K562 (cell line): ENCODE results near the gene RETSAT. TPM values are rescaled to one million over a fixed set of nuclear protein-coding genes. Genes with fewer than 3 reads are reported as not detected.
A peak's percentile ranks its signal among the peaks of the same experiment; 100 is the strongest.

Source experiments
- ADNP ChIP-seq: fragments of 200-800 bp; sonication (Bioruptor generic); IDR thresholded peaks from 2 replicates; pipeline ENCODE4 v1.6.1; 2016; ENCODE audit warnings: missing genetic modification characterization, missing compliant biosample characterization
- ARID1B ChIP-seq: fragments of 450-650 bp; IDR thresholded peaks from 2 replicates; pipeline ENCODE4 v1.6.1; 2016; ENCODE audit warnings: antibody characterized with exemption, mild to moderate bottlenecking, inconsistent platforms
- CBFA2T2 ChIP-seq: fragments of 450-650 bp; conservative IDR thresholded peaks from 2 replicates; pipeline ENCODE4 v1.6.1; 2017; ENCODE audit warnings: mild to moderate bottlenecking
- CREM ChIP-seq: IDR thresholded peaks from 2 replicates; pipeline ENCODE4 v1.6.1; 2014; ENCODE audit warnings: antibody characterized with exemption, low read depth
- FOXM1 ChIP-seq, 2 experiments: fragments of 450-650 bp in 1 of 2; sonication (generic) in 1 of 2; formaldehyde crosslinking in 1 of 2; IDR thresholded peaks; 2 replicates each; pipeline versions ENCODE4 v1.6.1 to v1.9.0; 2017 to 2022; ENCODE audit warnings: low read depth in 2 of 2, mild to moderate bottlenecking in 2 of 2, missing genetic modification reagents in 1 of 2, moderate library complexity in 1 of 2
- GATAD2A ChIP-seq: fragments of 450-650 bp; IDR thresholded peaks from 2 replicates; pipeline ENCODE4 v1.6.1; 2017
- HIVEP1 ChIP-seq: fragments of 250-450 bp; sonication (Bioruptor Pico); IDR thresholded peaks from 2 replicates; pipeline ENCODE4 v1.4.0; 2020; ENCODE audit warnings: mild to moderate bottlenecking
- ILK ChIP-seq: fragments of 450-650 bp; IDR thresholded peaks from 2 replicates; pipeline ENCODE4 v1.6.1; 2016; ENCODE audit warnings: missing genetic modification characterization, low read depth, mild to moderate bottlenecking, missing compliant biosample characterization, moderate library complexity, borderline replicate concordance
- KDM1A ChIP-seq, 2 experiments: fragments of 450-650 bp; IDR thresholded peaks; 2 replicates each; pipeline ENCODE4 v1.6.1; 2016; ENCODE audit warnings: mild to moderate bottlenecking in 2 of 2
- KHSRP ChIP-seq: fragments of 450-650 bp; IDR thresholded peaks from 2 replicates; pipeline ENCODE4 v1.6.1; 2017
- LEF1 ChIP-seq: fragments of 450-650 bp; IDR thresholded peaks from 2 replicates; pipeline ENCODE4 v1.6.1; 2016; ENCODE audit warnings: mild to moderate bottlenecking
- NCOA1 ChIP-seq: fragments of 450-650 bp; IDR thresholded peaks from 2 replicates; pipeline ENCODE4 v1.6.1; 2016; ENCODE audit warnings: low read depth
- SMARCA4 ChIP-seq: fragments of 450-650 bp; IDR thresholded peaks from 2 replicates; pipeline ENCODE4 v1.6.1; 2016
- SMARCA5 ChIP-seq: fragments of 450-650 bp; IDR thresholded peaks from 2 replicates; pipeline ENCODE4 v1.6.1; 2016
- TAL1 ChIP-seq: fragments of 450-650 bp; IDR thresholded peaks from 2 replicates; pipeline ENCODE4 v1.6.1; 2016; ENCODE audit warnings: mild to moderate bottlenecking
- TRIM28 ChIP-seq: fragments of 450-650 bp; IDR thresholded peaks from 2 replicates; pipeline ENCODE4 v1.6.1; 2017
- ZEB2 ChIP-seq: fragments of 450-650 bp; IDR thresholded peaks from 2 replicates; pipeline ENCODE4 v1.6.1; 2016
- polyA plus RNA-seq, 8 experiments: library from polyadenylated mRNA; depleted of rRNA in 4 of 8; stranded (reverse) in 5 of 8; unstranded in 3 of 8; fragments of >200 nt; fragmentation: Nextera tagmentation in 2 of 8; fragmentation: Illumina TruSeq in 1 of 8; extraction: Ambion mirVana in 2 of 8; extraction: Trizol in 1 of 8; gene quantifications; 2 replicates each; pipeline versions ENCODE4 v1.2.1 to v1.2.3, GENCODE V29; 2011 to 2014; ENCODE audit warnings: inconsistent platforms in 1 of 8, missing spikeins in 1 of 8
- total RNA-seq, 7 experiments: library from RNA; depleted of rRNA in 6 of 7; stranded (reverse); fragments of >200 nt in 6 of 7; fragmentation: Illumina TruSeq in 2 of 7; extraction: Trizol in 2 of 7; gene quantifications; 2 replicates each; pipeline versions ENCODE4 v1.2.1 to v1.2.3, GENCODE V29; 2011 to 2021; ENCODE audit warnings: low replicate concordance in 1 of 7
- TF ChIP-seq, protein P1 (sequence below), 2 experiments: fragments of 450-650 bp; IDR thresholded peaks; 2 replicates each; pipeline ENCODE4 v1.6.1; 2016; ENCODE audit warnings: mild to moderate bottlenecking in 2 of 2, borderline replicate concordance in 1 of 2, low read depth in 1 of 2, moderate library complexity in 1 of 2
- TF ChIP-seq, protein P2 (sequence below): fragments of 450-650 bp; IDR thresholded peaks from 2 replicates; pipeline ENCODE4 v1.6.1; 2018; ENCODE audit not compliant: partially characterized antibody

Gene RETSAT
- total and polyA plus RNA-seq, 9 of the 15 experiments (the other 6 are each of a cell fraction or from before 2014, with no cell fraction given), result 1.9 to 21.6 (median 16.5) TPM

GRCh38 chr2:85329181-85329651 is 25.1 kb downstream of the RETSAT start (continued):
- TF ChIP-seq, protein P1, sequence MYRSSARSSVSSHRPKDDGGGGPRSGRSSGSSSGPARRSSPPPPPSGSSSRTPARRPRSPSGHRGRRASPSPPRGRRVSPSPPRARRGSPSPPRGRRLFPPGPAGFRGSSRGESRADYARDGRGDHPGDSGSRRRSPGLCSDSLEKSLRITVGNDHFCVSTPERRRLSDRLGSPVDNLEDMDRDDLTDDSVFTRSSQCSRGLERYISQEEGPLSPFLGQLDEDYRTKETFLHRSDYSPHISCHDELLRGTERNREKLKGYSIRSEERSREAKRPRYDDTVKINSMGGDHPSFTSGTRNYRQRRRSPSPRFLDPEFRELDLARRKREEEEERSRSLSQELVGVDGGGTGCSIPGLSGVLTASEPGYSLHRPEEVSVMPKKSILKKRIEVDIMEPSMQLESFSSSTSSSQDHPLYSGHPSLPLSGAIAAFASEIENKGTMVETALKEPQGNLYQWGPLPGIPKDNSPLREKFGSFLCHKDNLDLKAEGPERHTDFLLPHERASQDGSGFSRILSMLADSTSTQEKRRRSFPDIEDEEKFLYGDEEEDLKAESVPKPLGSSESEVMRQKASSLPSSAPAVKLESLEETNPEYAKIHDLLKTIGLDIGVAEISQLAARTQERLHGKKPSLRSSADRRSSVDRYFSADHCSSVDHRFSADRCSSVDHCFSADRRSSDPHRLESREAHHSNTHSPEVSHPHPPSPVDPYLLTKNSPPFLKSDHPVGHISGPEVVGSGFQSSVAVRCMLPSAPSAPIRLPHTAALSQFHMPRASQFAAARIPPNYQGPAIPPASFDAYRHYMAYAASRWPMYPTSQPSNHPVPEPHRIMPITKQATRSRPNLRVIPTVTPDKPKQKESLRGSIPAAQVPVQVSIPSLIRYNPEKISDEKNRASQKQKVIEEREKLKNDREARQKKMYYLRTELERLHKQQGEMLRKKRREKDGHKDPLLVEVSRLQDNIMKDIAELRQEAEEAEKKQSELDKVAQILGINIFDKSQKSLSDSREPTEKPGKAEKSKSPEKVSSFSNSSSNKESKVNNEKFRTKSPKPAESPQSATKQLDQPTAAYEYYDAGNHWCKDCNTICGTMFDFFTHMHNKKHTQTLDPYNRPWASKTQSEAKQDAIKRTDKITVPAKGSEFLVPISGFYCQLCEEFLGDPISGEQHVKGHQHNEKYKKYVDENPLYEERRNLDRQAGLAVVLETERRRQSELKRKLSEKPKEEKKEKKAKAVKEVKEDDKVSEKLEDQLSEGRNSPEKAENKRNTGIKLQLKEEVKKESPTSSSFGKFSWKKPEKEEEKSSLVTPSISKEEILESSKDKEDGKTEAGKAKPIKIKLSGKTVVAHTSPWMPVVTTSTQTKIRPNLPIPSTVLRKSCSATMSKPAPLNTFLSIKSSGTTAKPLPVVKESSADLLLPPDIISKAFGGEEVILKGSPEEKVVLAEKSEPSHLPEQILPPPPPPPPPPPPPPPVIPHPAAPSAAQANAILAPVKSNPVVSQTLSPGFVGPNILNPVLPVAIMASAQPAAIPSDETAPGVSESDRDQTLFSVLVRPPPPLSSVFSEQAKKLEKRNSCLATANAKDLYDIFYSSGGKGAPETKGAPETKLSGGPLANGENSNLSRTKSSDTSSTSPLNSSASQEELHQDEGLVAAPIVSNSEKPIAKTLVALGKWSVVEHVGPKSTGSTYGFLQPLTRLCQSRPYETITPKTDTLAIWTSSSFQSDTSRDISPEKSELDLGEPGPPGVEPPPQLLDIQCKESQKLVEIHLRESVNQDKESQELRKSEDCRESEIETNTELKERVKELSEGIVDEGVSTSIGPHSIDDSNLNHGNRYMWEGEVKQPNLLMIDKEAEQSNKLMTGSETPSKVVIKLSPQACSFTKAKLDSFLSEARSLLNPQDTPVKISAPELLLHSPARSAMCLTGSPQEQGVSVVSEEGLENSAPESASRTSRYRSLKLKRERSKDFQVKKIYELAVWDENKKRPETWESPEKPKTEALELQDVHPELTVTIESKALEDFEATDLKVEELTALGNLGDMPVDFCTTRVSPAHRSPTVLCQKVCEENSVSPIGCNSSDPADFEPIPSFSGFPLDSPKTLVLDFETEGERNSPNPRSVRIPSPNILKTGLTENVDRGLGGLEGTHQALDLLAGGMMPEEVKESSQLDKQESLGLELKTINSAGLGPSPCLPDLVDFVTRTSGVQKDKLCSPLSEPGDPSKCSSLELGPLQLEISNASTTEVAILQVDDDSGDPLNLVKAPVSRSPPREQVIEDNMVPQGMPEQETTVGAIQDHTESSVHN (IDR thresholded peaks at IDR 0.05; ENCODE audit: borderline replicate concordance in 1 of 2, low read depth in 1 of 2), result 0 out of 4 replicates have a peak, but pooled peaks of 1 of the 2 experiments have one; percentile 53
- 0 out of 2 replicates have a peak, but pooled peaks have one; percentile 21 for TF ChIP-seq GATAD2A
- TF ChIP-seq TRIM28, result peak; percentile 66; the same call in 1 of the 2 replicates
- TF ChIP-seq ADNP (tag), result peak; percentile 55; the same call in 1 of the 2 replicates
- peak; percentile 85 for TF ChIP-seq CBFA2T2
- TF ChIP-seq CREM, result 0 out of 2 replicates have a peak, but pooled peaks have one; percentile 14
- peak; percentile 31 for TF ChIP-seq FOXM1 (IDR thresholded peaks at IDR 0.05; ENCODE audit: low read depth)
- TF ChIP-seq FOXM1 (CRISPR knock-in tag; IDR thresholded peaks at IDR 0.05; ENCODE audit: low read depth), result no peak
- TF ChIP-seq HIVEP1 (CRISPR knock-in tag), result no peak
- TF ChIP-seq, protein P2, sequence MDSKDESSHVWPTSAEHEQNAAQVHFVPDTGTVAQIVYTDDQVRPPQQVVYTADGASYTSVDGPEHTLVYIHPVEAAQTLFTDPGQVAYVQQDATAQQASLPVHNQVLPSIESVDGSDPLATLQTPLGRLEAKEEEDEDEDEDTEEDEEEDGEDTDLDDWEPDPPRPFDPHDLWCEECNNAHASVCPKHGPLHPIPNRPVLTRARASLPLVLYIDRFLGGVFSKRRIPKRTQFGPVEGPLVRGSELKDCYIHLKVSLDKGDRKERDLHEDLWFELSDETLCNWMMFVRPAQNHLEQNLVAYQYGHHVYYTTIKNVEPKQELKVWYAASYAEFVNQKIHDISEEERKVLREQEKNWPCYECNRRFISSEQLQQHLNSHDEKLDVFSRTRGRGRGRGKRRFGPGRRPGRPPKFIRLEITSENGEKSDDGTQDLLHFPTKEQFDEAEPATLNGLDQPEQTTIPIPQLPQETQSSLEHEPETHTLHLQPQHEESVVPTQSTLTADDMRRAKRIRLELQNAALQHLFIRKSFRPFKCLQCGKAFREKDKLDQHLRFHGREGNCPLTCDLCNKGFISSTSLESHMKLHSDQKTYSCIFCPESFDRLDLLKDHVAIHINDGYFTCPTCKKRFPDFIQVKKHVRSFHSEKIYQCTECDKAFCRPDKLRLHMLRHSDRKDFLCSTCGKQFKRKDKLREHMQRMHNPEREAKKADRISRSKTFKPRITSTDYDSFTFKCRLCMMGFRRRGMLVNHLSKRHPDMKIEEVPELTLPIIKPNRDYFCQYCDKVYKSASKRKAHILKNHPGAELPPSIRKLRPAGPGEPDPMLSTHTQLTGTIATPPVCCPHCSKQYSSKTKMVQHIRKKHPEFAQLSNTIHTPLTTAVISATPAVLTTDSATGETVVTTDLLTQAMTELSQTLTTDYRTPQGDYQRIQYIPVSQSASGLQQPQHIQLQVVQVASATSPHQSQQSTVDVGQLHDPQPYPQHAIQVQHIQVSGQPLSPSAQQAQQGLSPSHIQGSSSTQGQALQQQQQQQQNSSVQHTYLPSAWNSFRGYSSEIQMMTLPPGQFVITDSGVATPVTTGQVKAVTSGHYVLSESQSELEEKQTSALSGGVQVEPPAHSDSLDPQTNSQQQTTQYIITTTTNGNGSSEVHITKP, result peak; percentile 41
- TF ChIP-seq KHSRP, result no peak; the same call in 1 of the 2 replicates
- TF ChIP-seq KDM1A (IDR thresholded peaks at IDR 0.05), result peak; percentile 99
- TF ChIP-seq TAL1, result peak; percentile 83
- TF ChIP-seq SMARCA5, result no peak
- 0 out of 2 replicates have a peak, but pooled peaks have one; percentile 44 for TF ChIP-seq LEF1
- peak; percentile 94 for TF ChIP-seq SMARCA4
- no peak for TF ChIP-seq ILK (tag)
- peak; percentile 71 for TF ChIP-seq ZEB2
- peak; percentile 96 for TF ChIP-seq ARID1B
- peak; percentile 41; the same call in 1 of the 2 replicates for TF ChIP-seq NCOA1
